ENCODE data around the gene ZNF384.

Gene ZNF384

DNA sequence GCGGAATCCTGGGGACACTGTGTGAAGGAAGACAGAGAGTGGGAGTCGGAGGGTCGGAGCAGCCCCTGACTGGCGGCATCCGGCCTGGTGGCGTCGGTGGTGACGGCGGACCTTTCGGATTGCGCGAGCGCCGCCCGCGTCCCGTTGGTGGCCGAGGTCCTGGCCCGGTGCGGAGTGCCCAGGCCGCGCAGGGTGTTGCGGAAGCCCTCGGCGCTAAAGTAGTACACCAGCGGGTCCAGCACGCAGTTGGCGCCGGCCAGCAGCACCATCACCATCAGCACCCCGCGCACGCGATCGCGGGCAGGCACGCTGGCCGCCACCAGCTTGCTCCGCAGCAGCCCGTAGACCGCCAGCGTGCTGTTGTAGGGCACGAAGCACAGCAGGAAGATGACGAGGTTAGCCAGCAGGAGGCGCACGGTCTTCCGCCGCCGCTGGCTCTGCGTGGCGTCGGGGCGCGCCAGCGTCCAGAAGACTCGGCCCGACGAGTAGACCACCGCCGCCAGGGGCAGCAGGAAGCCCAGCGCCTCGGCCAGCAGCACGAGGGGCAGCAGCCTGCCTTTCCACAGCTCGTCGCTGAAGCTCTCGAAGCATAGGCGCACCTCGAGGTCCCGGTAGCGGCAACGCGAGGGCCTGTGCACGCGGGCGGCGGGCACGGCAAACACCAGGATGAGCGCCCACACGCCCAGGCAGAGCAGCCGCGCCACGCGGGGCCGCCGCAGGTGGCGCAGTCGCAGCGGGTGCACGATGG is 68.9 kb downstream of the ZNF384 start:
- no peak for DNase-seq

- DNase-seq = no peak
These were observed 70.5 kb downstream of the ZNF384 start for GRCh38 chr12:6618483-6619225.

Data from hippocampal formation (tissue), 2 donors.